Measurements from ENCODE around the gene CRY1. TPM values are rescaled to one million over a fixed set of nuclear protein-coding genes. Genes with fewer than 3 reads are reported as not detected.

Gene CRY1
- total RNA-seq, 1 experiment from 2014 or later = 23.1 TPM

GRCh38 chr12:107081778-107082177 is 11.6 kb downstream of the CRY1 start:
- Mint-ChIP-seq H3K27me3 (ENCODE audit: low read depth) (no peaks in the 10 kb centered on the region; the same call in 1 of the 2 replicates), H3K27ac (no peak overlapping the region), H3K36me3 (peaks cover 13% of the 10 kb centered on the region), H3K9me3 (peaks cover 30% of the 10 kb centered on the region), H3K4me3 (no peak overlapping the region), H3K4me1 (peaks cover 11% of the 10 kb centered on the region)
- CTCF ChIA-PET = no interaction called here
- POLR2A ChIA-PET = no interaction called here
- TF ChIP-seq NFATC4 (CRISPR knock-in tag; IDR thresholded peaks at IDR 0.05) (no peak), TP53 (CRISPR knock-in tag; IDR thresholded peaks at IDR 0.05) (no peak), ZNF512 (CRISPR knock-in tag; IDR thresholded peaks at IDR 0.05; ENCODE audit: borderline replicate concordance) (no peak), ZNF219 (CRISPR knock-in tag; IDR thresholded peaks at IDR 0.05; ENCODE audit: borderline replicate concordance) (no peak), ZNF121 (CRISPR knock-in tag; IDR thresholded peaks at IDR 0.05) (no peak), ZNF425 (CRISPR knock-in tag; conservative IDR thresholded peaks at IDR 0.05) (no peak), AFF4 (CRISPR knock-in tag; IDR thresholded peaks at IDR 0.05; ENCODE audit: borderline replicate concordance) (no peak), EMX1 (CRISPR knock-in tag; IDR thresholded peaks at IDR 0.05) (no peak), CDX4 (CRISPR knock-in tag; IDR thresholded peaks at IDR 0.05; ENCODE audit: borderline replicate concordance) (no peak), ZNF396 (CRISPR knock-in tag; IDR thresholded peaks at IDR 0.05; ENCODE audit: borderline replicate concordance) (no peak), ZBTB21 (CRISPR knock-in tag; IDR thresholded peaks at IDR 0.05; ENCODE audit: borderline replicate concordance) (no peak), ZNF671 (CRISPR knock-in tag; IDR thresholded peaks at IDR 0.05) (no peak), ELF4 (CRISPR knock-in tag; IDR thresholded peaks at IDR 0.05; ENCODE audit: low read depth) (no peak), AR (CRISPR knock-in tag; IDR thresholded peaks at IDR 0.05) (no peak), ETV6 (CRISPR knock-in tag; IDR thresholded peaks at IDR 0.05) (no peak), GTF2I (CRISPR knock-in tag; conservative IDR thresholded peaks at IDR 0.05) (no peak), GRHL2 (CRISPR knock-in tag; IDR thresholded peaks at IDR 0.05; ENCODE audit: insufficient replicate concordance, severe bottlenecking) (no peak), ARID4B (CRISPR knock-in tag; IDR thresholded peaks at IDR 0.05; ENCODE audit: borderline replicate concordance) (no peak), ZNF138 (CRISPR knock-in tag; conservative IDR thresholded peaks at IDR 0.05) (no peak)
- ATAC-seq (no peak), DNase-seq (ENCODE audit: low spot score) (no peak)

Data from WTC11 (cell line).